Measurements from ENCODE around the gene LCN2. TPM values are rescaled to one million over a fixed set of nuclear protein-coding genes. Genes with fewer than 3 reads are reported as not detected.

Gene LCN2
- total RNA-seq, 1 experiment from 2014 or later = 1.0 TPM

- no peak for TF ChIP-seq POLR2AphosphoS5 (IDR thresholded peaks at IDR 0.05; ENCODE audit: low read depth, low read length)
- TF ChIP-seq TCF7L2 (IDR thresholded peaks at IDR 0.05; ENCODE audit: low read depth, low read length) = no peak
- TF ChIP-seq CTCF (IDR thresholded peaks at IDR 0.05) = no peak
- TF ChIP-seq, protein P1, sequence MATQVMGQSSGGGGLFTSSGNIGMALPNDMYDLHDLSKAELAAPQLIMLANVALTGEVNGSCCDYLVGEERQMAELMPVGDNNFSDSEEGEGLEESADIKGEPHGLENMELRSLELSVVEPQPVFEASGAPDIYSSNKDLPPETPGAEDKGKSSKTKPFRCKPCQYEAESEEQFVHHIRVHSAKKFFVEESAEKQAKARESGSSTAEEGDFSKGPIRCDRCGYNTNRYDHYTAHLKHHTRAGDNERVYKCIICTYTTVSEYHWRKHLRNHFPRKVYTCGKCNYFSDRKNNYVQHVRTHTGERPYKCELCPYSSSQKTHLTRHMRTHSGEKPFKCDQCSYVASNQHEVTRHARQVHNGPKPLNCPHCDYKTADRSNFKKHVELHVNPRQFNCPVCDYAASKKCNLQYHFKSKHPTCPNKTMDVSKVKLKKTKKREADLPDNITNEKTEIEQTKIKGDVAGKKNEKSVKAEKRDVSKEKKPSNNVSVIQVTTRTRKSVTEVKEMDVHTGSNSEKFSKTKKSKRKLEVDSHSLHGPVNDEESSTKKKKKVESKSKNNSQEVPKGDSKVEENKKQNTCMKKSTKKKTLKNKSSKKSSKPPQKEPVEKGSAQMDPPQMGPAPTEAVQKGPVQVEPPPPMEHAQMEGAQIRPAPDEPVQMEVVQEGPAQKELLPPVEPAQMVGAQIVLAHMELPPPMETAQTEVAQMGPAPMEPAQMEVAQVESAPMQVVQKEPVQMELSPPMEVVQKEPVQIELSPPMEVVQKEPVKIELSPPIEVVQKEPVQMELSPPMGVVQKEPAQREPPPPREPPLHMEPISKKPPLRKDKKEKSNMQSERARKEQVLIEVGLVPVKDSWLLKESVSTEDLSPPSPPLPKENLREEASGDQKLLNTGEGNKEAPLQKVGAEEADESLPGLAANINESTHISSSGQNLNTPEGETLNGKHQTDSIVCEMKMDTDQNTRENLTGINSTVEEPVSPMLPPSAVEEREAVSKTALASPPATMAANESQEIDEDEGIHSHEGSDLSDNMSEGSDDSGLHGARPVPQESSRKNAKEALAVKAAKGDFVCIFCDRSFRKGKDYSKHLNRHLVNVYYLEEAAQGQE (IDR thresholded peaks at IDR 0.05; ENCODE audit: insufficient read depth in 1 of 2, low read depth in 2 of 2, low read length in 1 of 2) = no peak
- no peak for TF ChIP-seq SIN3A (IDR thresholded peaks at IDR 0.05; ENCODE audit: borderline replicate concordance, insufficient read depth, low read depth, low read length)
- DNase-seq (ENCODE audit: low read depth, low spot score) (no peak), ATAC-seq (no peak)
- H3K27me3 ChIP-seq (ENCODE audit: control insufficient read depth, insufficient read depth, low read length) = no peaks in the 10 kb centered on the region
- ChIA-PET CTCF (no interaction called here), POLR2A (no interaction called here)
- peaks cover 5% of the 10 kb centered on the region for H3K4me1 ChIP-seq (ENCODE audit: control insufficient read depth, insufficient read depth, low read length)
- BruUV-seq (replicated peaks) = no TSS peak
- H3K27ac ChIP-seq (ENCODE audit: low read length) = no peak overlapping the region
- no peak overlapping the region for H3K4me3 ChIP-seq (ENCODE audit: low read depth in 2 of 2, low read length in 2 of 2)
- intact Hi-C loops (cut with micrococcal nuclease; ENCODE audit: unreplicated experiment) = no loop called here
- no peaks in the 10 kb centered on the region for H3K36me3 ChIP-seq (ENCODE audit: control insufficient read depth, insufficient read depth, low read length)
- no peaks in the 10 kb centered on the region for H3K9me3 ChIP-seq (ENCODE audit: control insufficient read depth, insufficient read depth, low read depth, low read length)
- in situ Hi-C loops (cut with HindIII; ENCODE audit: low pct_unique_long_range_greater_than_20kb, low sequenced_read_pairs) = no loop called here
These were observed 2.6 kb upstream of the LCN2 start for GRCh38 chr9:128146591-128147120.

GRCh38 chr9:128148509-128149000, 698 bp upstream of the LCN2 start:
- in situ Hi-C loops (cut with HindIII; ENCODE audit: low pct_unique_long_range_greater_than_20kb, low sequenced_read_pairs) = no loop called here
- Histone ChIP-seq H3K36me3 (ENCODE audit: control insufficient read depth, insufficient read depth, low read length) (no peaks in the 10 kb centered on the region), H3K9me3 (ENCODE audit: control insufficient read depth, insufficient read depth, low read depth, low read length) (no peaks in the 10 kb centered on the region), H3K27me3 (ENCODE audit: control insufficient read depth, insufficient read depth, low read length) (no peaks in the 10 kb centered on the region), H3K4me1 (ENCODE audit: control insufficient read depth, insufficient read depth, low read length) (peaks cover 5% of the 10 kb centered on the region), H3K27ac (ENCODE audit: low read length) (no peak overlapping the region), H3K4me3 (ENCODE audit: low read depth in 2 of 2, low read length in 2 of 2) (no peak overlapping the region)
- ATAC-seq = no peak
- TF ChIP-seq POLR2AphosphoS5 (IDR thresholded peaks at IDR 0.05; ENCODE audit: low read depth, low read length) (no peak), SIN3A (IDR thresholded peaks at IDR 0.05; ENCODE audit: borderline replicate concordance, insufficient read depth, low read depth, low read length) (no peak), CTCF (IDR thresholded peaks at IDR 0.05) (no peak), TCF7L2 (IDR thresholded peaks at IDR 0.05; ENCODE audit: low read depth, low read length) (no peak)
- TF ChIP-seq, protein P1 (IDR thresholded peaks at IDR 0.05; ENCODE audit: insufficient read depth in 1 of 2, low read depth in 2 of 2, low read length in 1 of 2) = no peak
- CTCF ChIA-PET = no interaction called here
- POLR2A ChIA-PET = no interaction called here
- DNase-seq (ENCODE audit: low read depth, low spot score) = no peak
- no TSS peak for BruUV-seq (replicated peaks)
- intact Hi-C loops (cut with micrococcal nuclease; ENCODE audit: unreplicated experiment) = no loop called here

All from Panc1 (cell line).